HCT116 (cell line): ENCODE measurements around the gene TMPRSS9. TPM values are rescaled to one million over a fixed set of nuclear protein-coding genes. Genes with fewer than 3 reads are reported as not detected.

Experiments used
- ATAC-seq: fragments of 200-7000 bp; cut with Tn5 transposase; 2 replicates; pipeline ENCODE4 v1.9.1; 2020; ENCODE audit warnings: mild to moderate bottlenecking, moderate library complexity
- BruUV-seq: library from RNA; stranded (reverse); fragments of 400-500 nt; replicated peaks from 2 replicates; lab custom pipeline; 2021; lab: Mats Ljungman, UMichigan
- CTCF ChIA-PET: fragments of 300-600 bp; sonication (Branson Sonifier 250); formaldehyde crosslinking; loops from one replicate; lab custom pipeline; 2021; ENCODE audit warnings: antibody characterized with exemption; lab: Charles Lee
- POLR2A ChIA-PET: fragments of 300-600, 350-600 bp; sonication (Branson Sonifier 250); formaldehyde crosslinking; loops from one replicate; lab custom pipeline; 2021; ENCODE audit warnings: antibody characterized with exemption; lab: Charles Lee
- RAD21 ChIA-PET, 2 experiments: fragments of 300-600 bp; sonication (Branson Sonifier 250); formaldehyde crosslinking; loops; one replicate each; lab custom pipeline; 2023; ENCODE audit warnings: low total read pairs in 2 of 2; ENCODE audit not compliant: uncharacterized antibody in 2 of 2, unreplicated experiment in 2 of 2, low non-redundant PET in 1 of 2; lab: Charles Lee
- DNase-seq: peaks from one replicate; pipeline ENCODE4 v3.0.0-alpha.2; 2010; ENCODE audit warnings: low read depth, low spot score
- H2AFZ ChIP-seq: fragments of 200-600 bp; shearing (Covaris generic), sonication (generic); 2 replicates; pipeline ENCODE4 v1.6.1; 2017; ENCODE audit warnings: low read depth, mixed run types, mixed read lengths, antibody characterized with exemption, low read length; ENCODE audit not compliant: poor library complexity, severe bottlenecking
- H3K27ac ChIP-seq: 2 replicates; pipeline ENCODE4 v1.5.1; 2012; ENCODE audit warnings: low read depth, low read length
- H3K27me3 ChIP-seq: fragments of 200-600 bp; sonication (generic); 2 replicates; pipeline ENCODE4 v1.6.1; 2016; ENCODE audit warnings: mixed run types, low read length, mixed read lengths; ENCODE audit not compliant: insufficient read depth
- H3K36me3 ChIP-seq, 2 experiments: fragments of 200-500 bp in 1 of 2; fragments of 200-600 bp in 1 of 2; sonication (Bioruptor generic) in 1 of 2; sonication (generic) in 1 of 2; 2 replicates each; pipeline versions ENCODE4 v1.5.1 to v1.6.1; 2014 to 2016; ENCODE audit warnings: low read length in 2 of 2, inconsistent platforms in 1 of 2, mixed read lengths in 1 of 2, mixed run types in 1 of 2; ENCODE audit not compliant: insufficient read depth in 2 of 2, control insufficient read depth in 1 of 2
- H3K4me1 ChIP-seq, 2 experiments: fragments of 200-600 bp in 1 of 2; sonication (generic) in 1 of 2; 2 replicates each; pipeline versions ENCODE4 v1.5.1 to v1.6.1; 2012 to 2017; ENCODE audit warnings: low read length in 2 of 2, inconsistent platforms in 1 of 2, mild to moderate bottlenecking in 1 of 2, mixed read lengths in 1 of 2, mixed run types in 1 of 2, moderate library complexity in 1 of 2; ENCODE audit not compliant: insufficient read depth in 2 of 2, control insufficient read depth in 1 of 2
- H3K4me2 ChIP-seq: fragments of 200-600 bp; sonication (generic); 2 replicates; pipeline ENCODE4 v1.6.1; 2017; ENCODE audit warnings: mixed run types, low read length, mixed read lengths
- H3K4me3 ChIP-seq, 2 experiments: fragments of 200-600 bp in 1 of 2; sonication (generic) in 1 of 2; replicated peaks in 1 of 2; 2 replicates each; pipeline ENCODE4 v1.5.1; 2011 to 2016; ENCODE audit warnings: low read length in 2 of 2, control low read depth in 1 of 2, low read depth in 1 of 2, mild to moderate bottlenecking in 1 of 2, mixed read lengths in 1 of 2, mixed run types in 1 of 2
- H3K79me2 ChIP-seq: fragments of 200-600 bp; sonication (generic); 2 replicates; pipeline ENCODE4 v1.6.1; 2017; ENCODE audit warnings: mild to moderate bottlenecking, mixed run types, low read length, moderate library complexity, mixed read lengths; ENCODE audit not compliant: insufficient read depth
- H3K9ac ChIP-seq: fragments of 200-600 bp; sonication (generic); 2 replicates; pipeline ENCODE4 v1.6.1; 2016; ENCODE audit warnings: low read length, mixed read lengths
- H3K9me2 ChIP-seq: fragments of 200-600 bp; sonication (generic), shearing (Covaris generic); 2 replicates; pipeline ENCODE4 v1.6.1; 2017; ENCODE audit warnings: mixed run types, mild to moderate bottlenecking, moderate library complexity; ENCODE audit not compliant: insufficient read depth
- H3K9me3 ChIP-seq, 2 experiments: fragments of 200-500 bp in 1 of 2; fragments of 200-600 bp in 1 of 2; sonication (Bioruptor generic) in 1 of 2; sonication (generic) in 1 of 2; 2 replicates each; pipeline ENCODE4 v1.6.1; 2014 to 2017; ENCODE audit warnings: low read length in 2 of 2, mixed read lengths in 2 of 2, inconsistent platforms in 1 of 2, low read depth in 1 of 2, mild to moderate bottlenecking in 1 of 2, mixed run types in 1 of 2, moderate library complexity in 1 of 2; ENCODE audit not compliant: control insufficient read depth in 1 of 2, insufficient read depth in 1 of 2
- H4K20me1 ChIP-seq: fragments of 200-600 bp; sonication (generic), shearing (Covaris generic); 2 replicates; pipeline ENCODE4 v1.6.1; 2017; ENCODE audit warnings: mixed run types, mild to moderate bottlenecking, moderate library complexity; ENCODE audit not compliant: insufficient read depth
- ATF3 ChIP-seq: IDR thresholded peaks from 2 replicates; pipeline ENCODE4 v1.6.1; 2012
- CBX3 ChIP-seq: IDR thresholded peaks from 2 replicates; pipeline ENCODE4 v1.6.1; 2012; ENCODE audit warnings: low read depth
- CEBPB ChIP-seq: IDR thresholded peaks from 2 replicates; pipeline ENCODE4 v1.6.1; 2012; ENCODE audit warnings: low read depth
- CTCF ChIP-seq, 3 experiments: fragments of 200-600 bp in 1 of 3; sonication (generic) in 1 of 3; IDR thresholded peaks in 2 of 3; conservative IDR thresholded peaks in 1 of 3; 2 replicates each; pipeline ENCODE4 v1.5.1; 2012 to 2017; ENCODE audit warnings: low read depth in 2 of 3, low read length in 2 of 3, antibody characterized with exemption in 1 of 3, borderline replicate concordance in 1 of 3, control low read depth in 1 of 3, mild to moderate bottlenecking in 1 of 3, mixed read lengths in 1 of 3, mixed run types in 1 of 3, moderate library complexity in 1 of 3; ENCODE audit not compliant: insufficient read depth in 1 of 3
- EGR1 ChIP-seq: IDR thresholded peaks from 2 replicates; pipeline ENCODE4 v1.6.1; 2012; ENCODE audit warnings: low read depth
- ELF1 ChIP-seq: IDR thresholded peaks from 2 replicates; pipeline ENCODE4 v1.6.1; 2012; ENCODE audit warnings: low read depth, borderline replicate concordance
- EZH2 ChIP-seq: fragments of 200-600 bp; sonication (generic); IDR thresholded peaks from 2 replicates; pipeline ENCODE4 v1.6.1; 2017; ENCODE audit warnings: antibody characterized with exemption, mixed run types
- FOSL1 ChIP-seq: IDR thresholded peaks from 2 replicates; pipeline ENCODE4 v1.6.1; 2012; ENCODE audit warnings: low read depth
- JUND ChIP-seq: IDR thresholded peaks from 2 replicates; pipeline ENCODE4 v1.6.1; 2012
- MAX ChIP-seq: IDR thresholded peaks from 2 replicates; pipeline ENCODE4 v1.6.1; 2012
- POLR2A ChIP-seq: IDR thresholded peaks from 2 replicates; pipeline ENCODE4 v1.7.0; 2011; ENCODE audit warnings: borderline replicate concordance; ENCODE audit not compliant: insufficient read depth, insufficient read length; ENCODE audit errors: extremely low read depth
- POLR2AphosphoS5 ChIP-seq: IDR thresholded peaks from 2 replicates; pipeline ENCODE4 v1.6.1; 2011; ENCODE audit warnings: mild to moderate bottlenecking, low read depth, low read length, moderate library complexity
- RAD21 ChIP-seq: IDR thresholded peaks from 2 replicates; pipeline ENCODE4 v1.6.1; 2012; ENCODE audit warnings: low read depth, mild to moderate bottlenecking
- SIN3A ChIP-seq: IDR thresholded peaks from 2 replicates; pipeline ENCODE4 v1.6.1; 2012; ENCODE audit warnings: low read depth
- SP1 ChIP-seq: IDR thresholded peaks from 2 replicates; pipeline ENCODE4 v1.6.1; 2012; ENCODE audit warnings: low read depth
- SRF ChIP-seq: IDR thresholded peaks from 2 replicates; pipeline ENCODE4 v1.6.1; 2012; ENCODE audit warnings: low read depth
- YY1 ChIP-seq: IDR thresholded peaks from 2 replicates; pipeline ENCODE4 v1.6.1; 2011; ENCODE audit warnings: low read length, low read depth, moderate library complexity, mild to moderate bottlenecking; ENCODE audit not compliant: insufficient replicate concordance; ENCODE audit errors: extremely low read depth
- ZBTB33 ChIP-seq: IDR thresholded peaks from 2 replicates; pipeline ENCODE4 v1.6.1; 2011; ENCODE audit warnings: mild to moderate bottlenecking, low read length, moderate library complexity; ENCODE audit not compliant: insufficient replicate concordance; ENCODE audit errors: extremely low read depth
- ZNF274 ChIP-seq: fragments of 200-500 bp; sonication (Bioruptor generic); IDR thresholded peaks from 2 replicates; pipeline ENCODE4 v1.6.1; 2014; ENCODE audit warnings: mild to moderate bottlenecking, low read depth, low read length, inconsistent platforms
- intact Hi-C: fragments of 100-400 bp; cut with micrococcal nuclease; formaldehyde crosslinking; loops from 2 replicates; pipeline ENCODE4 v1.10.0; 2022
- total RNA-seq: library from RNA; stranded (reverse); gene quantifications from one replicate; pipeline ENCODE4 v1.2.1, GENCODE V29; 2021; ENCODE audit not compliant: unreplicated experiment

TMPRSS9 gene
- total RNA-seq, 1 experiment from 2014 or later, result not detected

GRCh38 chr19:2324220-2324948 lies 35.7 kb upstream of the TMPRSS9 start:
- peaks cover 42% of the 10 kb centered on the region for H3K79me2 ChIP-seq
- intact Hi-C loops, result no loop called here
- H3K27me3 ChIP-seq, result no peaks in the 10 kb centered on the region
- no peak overlapping the region for H3K27ac ChIP-seq
- peaks cover 9 to 12% of the 10 kb centered on the region in 2 experiments; a peak in 3 of 4 replicates for H3K4me1 ChIP-seq
- no peaks in the 10 kb centered on the region for H4K20me1 ChIP-seq
- H3K4me3 ChIP-seq, result no peak overlapping the region
- ATAC-seq (no peak), DNase-seq (no peak)
- no TSS peak for BruUV-seq
- H3K9me3 ChIP-seq, result no peaks in the 10 kb centered on the region
- H3K9ac ChIP-seq, result no peak overlapping the region
- ChIA-PET RAD21 (no interaction called here), POLR2A (no interaction called here), CTCF (no interaction called here)
- H3K4me2 ChIP-seq, result no peak overlapping the region
- no peak overlapping the region for H2AFZ ChIP-seq
- peaks cover 5 to 6% of the 10 kb centered on the region in 2 experiments; a peak in 2 of 4 replicates for H3K36me3 ChIP-seq
- no peaks in the 10 kb centered on the region for H3K9me2 ChIP-seq
- TF ChIP-seq SP1, result no peak
- TF ChIP-seq EGR1, result no peak
- TF ChIP-seq FOSL1, result no peak
- no peak for TF ChIP-seq CTCF (IDR thresholded peaks at IDR 0.05 in 2 of 3, conservative IDR thresholded peaks at IDR 0.05 in 1 of 3; ENCODE audit: borderline replicate concordance in 1 of 3, insufficient read depth in 1 of 3, low read depth in 2 of 3, low read length in 2 of 3)
- no peak for TF ChIP-seq POLR2AphosphoS5
- TF ChIP-seq CBX3, result no peak
- TF ChIP-seq ATF3, result no peak
- TF ChIP-seq ZBTB33, result no peak
- no peak for TF ChIP-seq YY1
- TF ChIP-seq ZNF274, result no peak
- TF ChIP-seq SIN3A, result no peak
- no peak for TF ChIP-seq JUND
- TF ChIP-seq CEBPB, result no peak
- no peak for TF ChIP-seq RAD21
- no peak for TF ChIP-seq SRF
- TF ChIP-seq ELF1, result no peak
- no peak for TF ChIP-seq POLR2A
- TF ChIP-seq EZH2, result no peak
- TF ChIP-seq MAX, result no peak
